GM18502 (cell line): Measurements from ENCODE around the gene SMIM33.
A peak's percentile ranks its signal among the peaks of the same experiment; 100 is the strongest.
"Not testable (repeated sequence)": the region's sequence is repeated elsewhere in the genome, so short reads cannot be mapped to it uniquely, and the experiment has no call there.

Experiments used
- ATAC-seq: cut with Tn5 transposase; IDR thresholded peaks from one replicate; pipeline ENCODE4 v1.9.1; 2021; ENCODE audit warnings: mild to moderate bottlenecking; ENCODE audit not compliant: unreplicated experiment, poor library complexity

Gene SMIM33

DNA sequence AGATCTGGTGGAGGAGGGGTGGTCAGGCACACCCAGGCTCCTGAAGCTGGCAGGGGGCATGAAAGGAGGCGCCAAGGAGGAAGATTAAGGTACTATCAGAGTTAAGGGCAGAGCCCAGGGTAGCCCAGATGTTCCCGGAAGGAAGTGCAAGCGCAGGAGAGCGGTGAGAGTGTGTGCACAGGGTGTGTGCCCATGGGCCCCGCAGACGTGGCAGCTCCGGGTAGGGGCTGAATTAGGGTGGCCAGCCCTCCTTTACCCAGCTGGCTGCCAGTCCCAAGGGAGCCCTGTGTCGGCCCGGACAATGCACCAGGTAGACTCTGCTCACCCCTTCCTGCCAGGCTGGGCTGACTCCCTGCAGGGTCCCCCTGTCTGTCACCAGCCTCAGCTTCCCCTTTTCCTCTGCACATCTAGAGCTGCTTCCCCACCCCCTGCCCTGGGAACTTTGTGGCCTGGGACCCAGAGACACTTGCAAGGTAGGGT lies at the start of gene SMIM33:
Gene SMIM33, plus strand, starts transcription at position 184 of the 480 bp plus-strand sequence. Its CDS starts 118 bp downstream, at position 302.
- ATAC-seq = no peak

DNA sequence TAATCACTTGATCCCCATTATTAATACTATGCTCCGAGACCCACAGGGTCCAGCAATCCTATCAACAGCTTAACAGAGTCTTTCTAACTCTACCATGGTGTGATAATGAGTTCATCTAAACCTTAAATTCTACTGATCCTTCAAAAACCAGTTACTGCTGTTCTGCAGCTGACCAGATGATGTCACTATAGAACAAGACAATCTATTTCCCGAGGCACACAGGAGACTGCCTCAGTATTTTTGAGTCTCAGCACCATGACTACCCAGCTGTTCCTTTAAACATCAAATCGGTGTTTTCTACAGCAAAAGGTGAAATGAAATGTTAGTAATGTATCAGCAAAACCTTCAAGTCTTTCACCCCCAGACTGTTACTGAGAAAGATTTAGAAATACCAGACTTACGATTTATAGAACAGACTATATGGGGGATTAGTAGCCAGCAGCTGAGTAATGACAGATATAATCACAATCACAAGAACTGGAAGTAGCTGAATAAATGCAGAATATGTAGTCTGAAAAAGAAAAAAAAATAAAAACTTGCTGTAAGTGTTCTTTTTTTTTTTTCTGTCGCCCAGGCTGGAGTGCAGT lies 48.4 kb upstream of the SMIM33 start:
- peak; percentile 58 for ATAC-seq

DNA sequence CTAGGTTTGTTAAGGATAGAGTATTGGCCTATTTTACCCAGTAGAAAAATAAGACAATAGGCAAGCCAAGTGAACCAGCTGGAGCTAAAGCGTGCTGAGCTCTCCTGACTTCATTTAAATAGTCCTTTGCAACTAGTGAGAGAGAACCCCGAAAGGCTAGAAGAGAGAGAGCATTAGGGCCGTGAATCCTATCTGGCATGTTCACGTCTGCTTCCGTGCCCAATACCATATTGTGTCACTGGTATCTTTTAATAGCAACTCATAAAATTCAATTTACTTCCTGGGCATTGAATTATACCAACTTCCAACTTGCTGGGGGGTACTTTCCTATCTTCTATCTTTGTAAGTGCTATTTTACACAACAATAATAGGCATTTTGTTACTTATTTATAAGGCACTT lies 45.3 kb upstream of the SMIM33 start:
- ATAC-seq = no peak

DNA sequence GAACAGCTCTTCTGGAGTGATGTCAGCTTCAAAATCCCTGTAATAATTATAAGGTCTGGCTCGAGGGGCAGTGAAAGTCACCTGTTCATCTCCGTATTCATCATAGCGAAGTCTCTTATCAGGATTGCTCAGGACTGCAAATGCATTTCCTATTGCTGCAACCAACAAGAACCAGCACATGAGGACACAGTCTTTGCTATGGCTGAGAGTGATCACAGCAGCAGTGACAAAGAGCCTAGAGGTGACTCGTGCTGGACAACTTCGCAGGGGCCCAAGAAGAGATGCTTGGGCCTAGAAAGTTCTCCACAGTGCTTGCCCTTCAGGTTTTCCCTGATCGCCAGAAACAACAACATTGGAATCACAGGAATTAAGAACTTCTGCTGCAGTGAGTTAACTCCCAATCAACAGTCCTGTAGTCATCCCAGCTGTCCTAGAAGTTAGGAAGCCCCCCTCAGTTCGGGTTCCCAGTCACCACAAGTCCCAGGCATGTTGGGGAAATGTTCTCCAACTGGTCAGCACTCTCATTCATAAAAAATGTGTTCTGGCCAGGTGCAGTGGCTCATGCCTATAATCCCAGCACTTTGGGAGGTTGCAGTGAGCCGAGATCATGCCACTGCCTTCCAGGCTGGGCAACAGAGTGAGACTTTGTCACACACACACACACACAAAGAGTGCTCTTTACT lies 44.5 kb upstream of the SMIM33 start:
- no peak for ATAC-seq

DNA sequence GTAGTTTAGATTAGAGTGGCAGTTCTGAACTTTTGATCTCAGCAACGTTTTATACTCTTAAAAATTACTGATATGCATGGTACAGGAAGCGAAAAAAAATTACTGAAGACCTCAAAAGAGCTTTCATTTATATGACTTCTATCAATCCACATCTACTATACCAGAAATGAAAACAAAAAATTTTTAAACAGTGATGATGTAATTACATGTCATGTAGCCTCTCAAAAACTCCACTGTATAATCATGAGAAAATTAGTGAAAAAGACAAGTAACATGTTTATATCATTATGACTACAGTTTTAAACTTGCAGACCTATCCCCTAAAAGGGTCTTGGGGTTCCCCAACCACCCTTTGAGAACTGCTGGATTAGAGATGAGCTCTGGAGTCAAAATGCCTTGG lies 40.8 kb upstream of the SMIM33 start:
- no peak for ATAC-seq

DNA sequence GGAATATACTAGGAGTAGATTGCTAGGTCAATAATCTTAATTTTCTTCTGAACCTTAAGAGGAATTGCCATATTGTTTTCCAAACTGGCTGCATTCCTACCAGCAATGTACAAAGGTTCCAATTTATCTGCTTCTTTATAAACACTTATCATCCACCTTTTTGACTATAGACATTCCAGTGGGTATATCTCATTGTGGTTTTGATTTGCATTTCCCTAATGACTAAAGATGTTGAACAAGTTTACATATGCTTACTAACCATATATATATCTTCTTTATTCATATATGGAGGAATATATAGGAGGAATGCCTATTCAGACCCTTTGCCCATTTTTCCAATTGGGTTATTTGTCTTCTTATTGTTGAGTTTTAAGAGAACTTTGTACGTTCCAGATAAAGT lies 39.1 kb upstream of the SMIM33 start:
- no peak for ATAC-seq

DNA sequence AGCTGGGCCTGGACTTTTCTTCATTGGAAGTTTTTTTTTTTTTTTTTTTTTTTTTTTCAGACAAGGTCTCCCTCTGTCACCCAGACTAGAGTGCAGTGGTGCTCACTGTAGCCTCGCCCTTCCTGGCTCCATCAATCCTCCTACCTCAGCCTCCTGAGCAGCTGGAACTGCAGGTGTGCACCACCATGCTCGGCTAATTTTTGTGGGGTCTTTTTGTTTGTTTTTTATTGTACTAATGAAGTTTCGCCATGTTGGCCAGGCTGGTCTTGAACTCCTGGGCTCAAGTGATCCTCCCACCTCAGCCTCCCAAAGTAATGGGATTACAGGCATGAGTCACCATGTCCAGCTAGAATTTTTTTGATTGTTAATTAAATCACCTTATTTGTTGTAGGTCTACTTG lies 35.1 kb upstream of the SMIM33 start:
- no peak for ATAC-seq

DNA sequence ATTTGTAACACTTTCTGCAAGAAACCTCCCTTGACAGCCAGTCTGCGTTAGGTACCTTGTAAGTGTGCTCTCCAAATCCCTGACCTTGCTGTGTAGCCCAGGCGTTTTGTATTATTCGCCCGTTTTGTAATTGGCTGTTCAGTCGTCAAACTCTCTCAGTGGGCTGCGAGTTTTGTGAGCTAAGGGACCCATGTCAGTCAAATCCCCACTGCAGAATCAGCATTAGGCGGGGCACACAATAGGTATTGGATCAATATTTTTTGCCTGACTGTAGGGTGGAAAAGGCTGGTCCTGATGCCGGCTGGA lies 32.1 kb upstream of the SMIM33 start:
- ATAC-seq = no peak

DNA sequence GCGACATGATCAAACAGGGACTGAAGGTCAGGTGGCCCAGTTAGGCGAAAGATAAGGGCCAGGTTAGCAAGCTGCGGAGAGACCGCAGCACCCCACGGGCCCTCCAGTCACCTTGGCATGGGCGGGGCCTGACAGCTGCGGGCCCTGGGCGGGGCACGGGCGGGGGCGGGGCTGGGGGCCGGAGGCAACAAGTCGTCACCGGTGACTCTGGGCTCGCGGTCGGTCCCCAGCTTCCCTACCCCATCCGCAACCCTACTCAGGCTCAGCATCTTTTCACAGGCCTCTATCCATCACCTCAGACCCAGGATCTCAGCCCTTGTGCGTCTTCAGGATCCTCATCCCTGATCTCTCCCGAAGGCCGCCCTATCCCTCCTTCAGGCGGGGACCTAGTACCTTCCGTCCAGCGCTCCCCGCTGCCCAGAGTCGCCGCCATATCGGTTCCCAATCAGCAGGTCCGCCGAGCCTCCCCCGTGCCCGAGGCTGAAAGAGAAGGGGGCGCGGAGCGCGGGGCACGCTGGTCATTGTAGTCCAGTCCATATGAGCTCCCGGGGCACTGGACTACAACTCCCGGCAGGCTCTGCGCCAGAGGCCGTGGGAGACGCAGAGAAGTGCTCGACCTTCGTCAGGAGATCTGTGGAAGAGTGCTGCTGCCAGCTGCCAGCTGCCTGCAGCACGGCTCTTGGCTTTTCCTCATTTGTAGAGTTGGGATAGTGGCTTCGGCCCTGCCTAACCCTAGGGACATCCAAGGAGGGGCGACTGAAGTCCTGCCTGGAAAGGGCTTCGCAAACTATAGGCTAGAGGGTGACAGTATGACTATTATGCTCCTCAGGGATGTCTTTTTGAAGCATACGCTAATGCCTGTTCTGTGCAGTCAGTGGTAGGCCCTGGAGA lies 31.5 kb upstream of the SMIM33 start, which contains the start of gene DNAJC18:
Gene DNAJC18, minus strand, starts transcription at position 513 of the 891 bp plus-strand sequence. Its CDS starts 80 bp downstream, at position 433.
- peak; percentile 88 for ATAC-seq

DNA sequence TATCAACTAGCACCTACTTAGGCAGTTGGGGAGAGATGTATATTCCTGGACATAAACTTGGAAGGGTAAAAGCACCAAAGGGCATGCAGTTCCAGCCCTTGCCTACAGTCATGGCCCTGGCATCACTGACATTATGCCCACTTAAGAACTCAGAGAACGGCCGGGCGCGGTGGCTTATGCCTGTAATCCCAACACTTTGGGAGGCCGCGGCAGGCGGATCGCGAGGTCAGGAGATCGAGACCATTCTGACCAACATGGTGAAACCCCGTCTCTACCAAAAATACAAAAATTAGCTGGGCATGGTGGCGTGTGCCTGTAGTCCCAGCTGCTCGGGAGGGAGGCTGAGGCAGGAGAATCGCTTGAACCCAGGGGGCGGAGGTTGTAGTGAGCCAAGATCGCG lies 30.4 kb upstream of the SMIM33 start:
- not testable (repeated sequence) for ATAC-seq

DNA sequence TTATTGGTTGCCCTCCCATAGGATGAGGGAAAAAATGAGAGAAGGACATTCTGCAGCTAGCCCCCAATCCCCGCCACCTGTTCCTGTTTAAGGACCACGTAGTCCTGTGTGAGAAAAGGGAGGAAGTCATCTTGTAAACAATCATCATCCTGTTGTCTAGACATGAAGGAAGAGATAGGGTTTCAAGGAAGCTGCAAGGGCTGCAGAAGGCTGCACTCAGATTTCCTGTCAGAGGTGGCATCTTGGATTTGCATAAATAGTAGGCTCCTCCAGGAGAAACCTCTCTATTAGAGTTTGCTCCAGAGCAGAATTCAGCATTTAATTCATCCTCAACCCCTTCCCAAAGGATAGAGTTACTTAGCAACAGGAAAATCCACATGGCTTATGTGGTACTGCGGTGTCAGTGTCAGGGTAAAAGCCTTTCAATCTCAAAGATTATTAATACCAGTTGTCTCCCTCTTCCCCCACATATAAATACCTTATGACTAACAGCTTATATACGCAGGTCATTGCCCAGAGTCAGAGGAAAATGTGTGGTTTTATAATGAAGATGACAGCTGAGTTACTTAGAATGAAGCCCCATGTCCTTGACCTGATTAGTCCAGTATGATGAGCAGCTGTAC lies 26.9 kb upstream of the SMIM33 start:
- ATAC-seq = no peak

DNA sequence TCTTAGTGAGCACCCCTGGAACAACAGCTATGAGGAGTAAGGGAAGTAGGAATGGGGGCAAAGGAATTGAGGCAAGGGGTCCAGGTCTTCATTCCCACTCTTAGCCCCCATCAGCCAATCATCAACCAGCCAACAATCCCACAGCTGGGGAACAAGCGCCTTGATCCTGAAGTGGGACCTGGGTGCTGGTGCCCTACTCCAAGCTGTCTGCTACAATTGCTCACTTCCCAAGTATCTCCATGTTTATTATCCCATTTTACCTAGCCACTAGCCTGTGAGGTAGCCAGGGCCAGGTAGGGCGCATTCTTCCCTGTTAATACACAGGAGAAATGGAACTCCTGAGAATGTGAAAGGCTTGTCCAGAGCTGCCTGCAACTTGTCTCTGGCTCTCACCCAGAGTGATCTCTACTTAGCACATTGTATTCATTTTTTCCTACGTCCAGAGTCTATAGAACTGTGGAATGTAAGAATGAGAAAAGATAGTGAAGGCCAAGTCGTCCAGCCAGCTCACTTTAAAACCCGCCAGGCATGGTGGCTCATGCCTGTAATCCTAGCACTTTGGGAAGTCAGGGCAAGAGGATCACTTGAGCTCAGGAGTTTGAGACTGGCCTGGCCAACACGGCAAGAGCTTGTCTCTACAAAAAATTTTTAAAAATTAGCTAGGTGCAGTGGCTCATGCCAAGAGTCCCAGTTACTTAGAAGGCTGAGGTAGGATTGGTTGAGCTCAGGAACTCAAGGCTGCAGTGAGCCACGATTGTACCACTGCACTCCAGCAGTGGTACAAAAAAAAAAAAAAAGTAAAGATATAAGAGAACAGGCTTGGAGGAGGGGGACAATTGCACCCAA lies 25.3 kb upstream of the SMIM33 start:
- no peak for ATAC-seq

DNA sequence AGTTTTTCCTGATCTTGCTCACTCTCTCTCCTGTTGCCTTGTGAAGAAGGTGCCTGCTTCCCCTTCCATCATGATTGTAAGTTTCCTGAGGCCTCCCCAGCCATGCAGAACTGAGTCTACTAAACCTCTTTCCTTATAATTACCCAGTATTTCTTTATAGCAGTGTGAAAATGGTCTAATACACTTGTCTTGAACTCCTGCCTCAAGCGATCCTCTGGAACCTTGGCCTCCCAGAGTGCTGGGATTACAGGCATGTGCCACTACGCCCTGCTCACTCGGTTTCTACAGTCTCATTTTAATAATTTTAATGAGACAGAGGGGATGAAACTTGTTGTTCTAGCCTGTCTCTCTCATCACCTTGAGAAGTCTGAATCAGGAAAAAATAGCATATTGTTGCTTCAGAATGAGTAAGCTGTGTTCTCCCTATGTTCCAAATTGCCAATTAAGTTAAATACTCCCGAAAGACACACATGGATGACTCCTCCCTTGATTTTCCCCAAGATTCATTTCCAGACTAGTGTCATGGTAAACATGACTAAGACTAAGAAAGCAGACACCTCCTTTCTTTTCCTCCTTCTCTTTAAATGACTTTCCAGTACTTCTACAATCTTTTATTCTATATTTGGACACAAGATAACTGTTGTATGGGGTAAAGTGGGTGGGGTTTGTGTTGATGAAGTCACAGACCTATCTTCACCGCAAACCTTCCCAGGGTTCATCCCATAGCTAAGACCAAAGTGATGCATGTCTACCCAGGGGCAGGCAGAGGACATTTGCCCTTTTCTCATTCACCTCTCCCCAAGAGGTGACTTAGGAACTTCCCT lies 23.6 kb upstream of the SMIM33 start:
- peak; percentile 76 for ATAC-seq

DNA sequence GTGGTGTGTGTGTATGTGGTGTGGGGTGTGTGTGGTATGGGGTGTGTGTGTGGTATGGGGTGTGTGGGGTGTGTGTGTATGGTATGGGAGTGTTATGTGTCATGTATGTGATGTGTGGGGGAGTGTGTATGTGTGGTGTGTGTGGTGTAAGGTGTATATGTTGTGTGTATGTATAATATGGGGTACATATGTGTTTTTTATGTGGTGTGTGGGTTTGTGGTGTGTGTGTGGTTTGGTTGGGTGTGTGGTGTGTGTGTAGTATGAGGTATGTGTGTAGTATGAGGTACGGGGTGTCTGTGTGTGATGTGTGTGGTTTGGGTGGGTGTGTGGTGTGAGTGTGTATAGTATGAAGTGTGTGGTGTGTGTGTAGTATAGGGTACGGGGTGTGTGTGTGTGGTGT lies 19.6 kb upstream of the SMIM33 start:
- no peak for ATAC-seq

DNA sequence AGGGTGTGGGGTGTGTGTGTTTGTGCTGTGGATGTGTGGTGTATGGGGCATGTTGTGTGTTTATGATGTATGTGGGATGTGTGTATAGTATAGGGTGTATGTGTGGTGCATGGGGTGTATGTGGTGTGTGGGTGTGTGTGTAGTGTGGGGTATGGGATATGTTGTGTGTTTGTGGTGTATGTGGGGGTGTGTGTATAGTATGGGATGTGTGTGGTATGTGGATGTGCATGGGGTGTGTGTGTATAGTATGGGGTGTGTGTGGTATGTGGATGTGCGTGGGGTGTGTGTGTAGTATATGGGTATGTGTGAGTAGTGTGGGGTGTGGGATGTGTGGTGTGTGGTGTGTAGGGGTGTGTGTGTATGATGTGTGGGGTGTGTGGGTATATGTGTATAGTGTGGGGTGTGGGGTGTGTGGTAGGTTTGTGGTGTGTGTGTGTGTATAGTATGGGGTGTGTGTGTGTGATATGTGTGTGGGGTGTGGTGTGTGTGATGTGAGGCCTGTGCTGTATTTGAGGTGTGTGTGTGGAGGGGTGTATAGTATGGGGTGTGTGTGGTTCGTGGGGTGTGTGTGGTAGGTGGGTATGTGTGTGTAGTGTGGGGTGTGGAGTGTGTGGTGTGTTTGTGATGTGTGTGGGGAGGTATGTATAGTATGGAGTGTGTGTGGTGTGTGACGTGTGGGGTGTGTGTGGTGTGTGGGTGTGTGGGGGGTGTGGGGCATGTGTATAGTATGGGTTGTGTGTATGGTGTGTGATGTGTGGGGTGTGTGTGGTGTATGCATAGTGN lies 18.7 kb upstream of the SMIM33 start:
- no peak for ATAC-seq

DNA sequence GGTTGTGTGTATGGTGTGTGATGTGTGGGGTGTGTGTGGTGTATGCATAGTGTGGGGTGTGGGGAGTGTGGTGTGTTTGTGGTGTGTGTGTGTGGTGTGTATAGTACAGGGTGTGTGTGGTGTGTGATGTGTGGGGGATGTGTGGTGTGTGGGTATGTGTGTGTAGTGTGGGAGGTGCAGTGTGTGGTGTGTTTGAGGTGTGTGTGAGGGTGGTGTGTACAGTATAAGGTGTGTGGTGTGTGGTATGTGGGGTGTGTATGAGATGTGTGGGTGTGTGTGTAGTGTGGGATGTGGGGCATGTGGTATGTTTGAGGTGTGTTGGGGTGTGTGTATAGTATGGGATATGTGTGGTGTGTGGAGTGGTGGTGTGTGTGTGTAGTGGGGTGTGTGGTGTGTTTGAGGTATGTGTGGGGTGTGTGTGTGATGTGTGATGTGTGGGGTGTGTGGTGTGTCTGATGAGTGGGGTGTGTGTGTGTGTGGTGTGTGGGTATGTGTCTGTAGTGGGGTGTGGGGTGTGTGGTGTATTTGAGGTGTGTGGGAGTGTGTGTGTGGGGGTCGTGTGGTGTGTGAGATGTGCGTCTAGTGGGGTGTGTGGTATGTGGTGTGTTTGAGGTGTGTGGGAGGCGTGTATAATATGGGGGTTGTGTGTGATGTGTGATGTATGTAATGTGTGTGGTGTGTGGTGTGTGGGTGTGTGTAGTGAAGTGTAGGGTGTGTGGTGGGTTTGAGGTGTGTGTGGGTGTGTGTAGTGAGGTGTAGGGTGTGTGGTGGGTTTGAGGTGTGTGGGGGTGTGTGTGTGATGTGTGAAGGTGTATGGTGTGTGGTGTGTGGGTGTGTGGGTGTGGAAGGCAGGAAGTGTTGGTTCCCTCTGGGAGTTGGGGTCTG lies 16.9 kb upstream of the SMIM33 start:
- ATAC-seq = no peak

DNA sequence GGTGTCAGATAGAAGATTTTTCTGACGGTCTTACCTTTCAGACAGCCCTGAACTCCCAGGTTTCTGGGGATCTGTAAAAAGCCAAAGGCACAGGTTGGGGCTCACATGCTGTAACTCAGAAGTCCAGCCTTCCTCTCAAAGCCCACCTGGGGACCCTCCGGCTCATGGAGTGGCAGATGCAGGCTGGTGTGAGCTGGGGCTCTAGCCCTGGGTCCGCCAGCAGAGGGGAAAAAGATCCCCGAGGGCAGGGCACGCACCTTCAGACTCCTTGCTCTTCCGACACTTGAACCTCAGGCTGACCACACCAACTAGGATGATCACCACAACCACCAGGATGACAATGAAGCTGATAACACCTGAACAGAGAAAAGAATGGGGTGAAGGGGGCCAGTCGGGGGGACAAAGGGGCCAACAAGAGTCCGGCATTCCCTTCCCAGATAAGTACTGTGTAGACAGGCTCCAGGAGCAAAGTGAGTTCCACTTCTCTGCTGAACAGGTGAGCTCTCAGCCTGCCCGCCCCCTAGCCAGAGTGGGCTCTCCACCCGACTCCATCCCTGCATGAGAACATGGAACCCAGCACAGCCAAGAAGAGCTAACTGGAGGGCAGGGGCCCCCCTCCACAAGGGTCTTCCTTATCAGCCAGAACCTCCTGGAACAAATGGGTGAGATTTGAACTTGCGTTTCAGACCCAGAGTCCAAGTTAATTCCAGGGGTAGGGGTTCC lies 16.1 kb upstream of the SMIM33 start:
- no peak for ATAC-seq
